Nephron progenitor cell (in vitro differentiated cells): Measurements from ENCODE around the gene DGLUCY.

Experiments
- DNase-seq: peaks from one replicate; pipeline ENCODE4 v3.0.0; 2021
- H3K27ac Mint-ChIP-seq: 2 replicates; pipeline ENCODE4 v1.8.0; 2021; ENCODE audit warnings: mild to moderate bottlenecking, moderate library complexity, mixed read lengths
- H3K27me3 Mint-ChIP-seq: 2 replicates; pipeline ENCODE4 v1.8.0; 2021; ENCODE audit warnings: mild to moderate bottlenecking, low read depth, mixed read lengths; ENCODE audit not compliant: poor library complexity
- H3K36me3 Mint-ChIP-seq: 2 replicates; pipeline ENCODE4 v1.8.0; 2021; ENCODE audit warnings: low read depth, mixed read lengths
- H3K4me1 Mint-ChIP-seq: 2 replicates; pipeline ENCODE4 v1.8.0; 2021; ENCODE audit warnings: mixed read lengths
- H3K4me3 Mint-ChIP-seq: 2 replicates; pipeline ENCODE4 v1.8.0; 2021; ENCODE audit warnings: mild to moderate bottlenecking, moderate library complexity, mixed read lengths
- H3K9me3 Mint-ChIP-seq: 2 replicates; pipeline ENCODE4 v1.8.0; 2021; ENCODE audit warnings: mild to moderate bottlenecking, moderate library complexity, mixed read lengths
- CTCF ChIP-seq: fragments of 200-600 bp; sonication (generic); IDR thresholded peaks from 2 replicates; pipeline ENCODE4 v1.5.0; 2021; ENCODE audit warnings: antibody characterized with exemption

Gene DGLUCY

GRCh38 chr14:91246051-91246852 lies 132.4 kb downstream of the DGLUCY start:
- no peak overlapping the region for H3K4me3 Mint-ChIP-seq
- H3K4me1 Mint-ChIP-seq, result peaks cover 31% of the 10 kb centered on the region
- H3K36me3 Mint-ChIP-seq, result peaks cover 5% of the 10 kb centered on the region
- peaks cover 19% of the 10 kb centered on the region for H3K27me3 Mint-ChIP-seq
- no peak for TF ChIP-seq CTCF
- DNase-seq, result no peak
- peaks cover 9% of the 10 kb centered on the region for H3K9me3 Mint-ChIP-seq
- no peak overlapping the region for H3K27ac Mint-ChIP-seq

GRCh38 chr14:91249841-91250616 lies 136.2 kb downstream of the DGLUCY start:
- H3K4me3 Mint-ChIP-seq, result no peak overlapping the region
- peak; percentile 48 for DNase-seq
- H3K27ac Mint-ChIP-seq, result no peak overlapping the region

DNA sequence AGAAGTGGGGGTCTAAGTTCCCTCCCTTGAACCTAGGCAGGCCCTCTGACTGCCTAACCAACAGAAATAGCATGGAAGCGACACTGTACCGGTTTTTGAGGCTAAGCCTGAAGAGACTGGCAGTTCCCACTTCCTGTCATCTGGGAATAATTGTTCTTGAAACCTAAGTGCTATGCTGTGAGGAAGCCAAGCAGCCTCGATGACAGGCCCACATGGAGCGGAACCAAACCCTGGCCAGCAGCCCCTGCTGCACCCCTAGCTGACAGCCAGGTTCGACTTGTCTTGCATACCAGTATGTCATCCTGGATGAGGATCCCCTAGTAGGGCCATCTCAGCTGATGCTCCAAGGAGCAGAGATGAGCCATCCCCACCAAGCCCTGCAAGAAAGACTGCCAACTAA lies 137.0 kb downstream of the DGLUCY start:
- H3K4me3 Mint-ChIP-seq, result no peak overlapping the region
- H3K27ac Mint-ChIP-seq, result no peak overlapping the region
- no peak for DNase-seq
- no peak for TF ChIP-seq CTCF
- H3K4me1 Mint-ChIP-seq, result peaks cover 17% of the 10 kb centered on the region
- peaks cover 5% of the 10 kb centered on the region for H3K9me3 Mint-ChIP-seq
- H3K36me3 Mint-ChIP-seq, result peaks cover 5% of the 10 kb centered on the region
- H3K27me3 Mint-ChIP-seq, result peaks cover 45% of the 10 kb centered on the region

More at GRCh38 chr14:91249841-91250616, 136.2 kb downstream of the DGLUCY start:
- H3K4me1 Mint-ChIP-seq, result peaks cover 17% of the 10 kb centered on the region
- peaks cover 5% of the 10 kb centered on the region for H3K36me3 Mint-ChIP-seq
- TF ChIP-seq CTCF, result no peak
- H3K27me3 Mint-ChIP-seq, result peaks cover 37% of the 10 kb centered on the region
- H3K9me3 Mint-ChIP-seq, result peaks cover 5% of the 10 kb centered on the region

- no peaks in the 10 kb centered on the region for H3K9me3 Mint-ChIP-seq
- H3K27ac Mint-ChIP-seq, result no peak overlapping the region
- H3K4me3 Mint-ChIP-seq, result peak overlapping the region; percentile 81
- peak; percentile 19 for TF ChIP-seq CTCF
- H3K4me1 Mint-ChIP-seq, result peaks cover 24% of the 10 kb centered on the region
- peak; percentile 60 for DNase-seq
- H3K27me3 Mint-ChIP-seq, result peaks cover 58% of the 10 kb centered on the region
- no peaks in the 10 kb centered on the region for H3K36me3 Mint-ChIP-seq
Observed at GRCh38 chr14:91252871-91253794, 139.3 kb downstream of the DGLUCY start.

DNA sequence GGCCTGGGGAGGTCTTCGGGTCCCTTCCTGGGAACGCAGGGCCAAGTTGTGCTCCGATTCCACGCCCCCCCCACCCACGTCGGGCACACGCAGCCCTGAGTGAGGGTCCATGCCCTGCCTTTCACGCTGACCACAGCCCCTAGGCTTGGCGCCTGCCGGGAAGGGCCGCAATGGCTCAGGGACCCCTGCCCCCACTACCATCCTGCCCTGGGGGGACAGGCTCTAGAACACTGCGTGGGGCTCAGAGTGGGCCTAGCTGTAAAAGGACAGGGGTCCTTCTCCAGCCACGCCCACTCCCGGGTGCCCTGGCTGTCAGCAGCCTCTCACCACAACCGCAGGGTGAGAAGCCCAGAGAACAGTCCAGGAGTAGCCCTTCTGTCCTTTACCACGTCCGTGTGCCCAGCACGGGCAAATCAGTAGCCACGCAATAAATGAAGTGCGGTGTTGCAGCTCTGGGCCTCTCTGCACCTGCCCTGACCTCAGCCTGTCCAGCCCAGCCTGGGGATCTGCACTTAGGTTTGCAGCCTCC lies 140.0 kb downstream of the DGLUCY start:
- H3K27ac Mint-ChIP-seq, result no peak overlapping the region
- H3K36me3 Mint-ChIP-seq, result no peaks in the 10 kb centered on the region
- H3K27me3 Mint-ChIP-seq, result peaks cover 54% of the 10 kb centered on the region
- peaks cover 31% of the 10 kb centered on the region for H3K4me1 Mint-ChIP-seq
- no peak for TF ChIP-seq CTCF
- peak; percentile 42 for DNase-seq
- peak overlapping the region; percentile 81 for H3K4me3 Mint-ChIP-seq
- H3K9me3 Mint-ChIP-seq, result no peaks in the 10 kb centered on the region
